HG03520 (cell line): ENCODE results near the gene SLC25A25.
"Not testable (repeated sequence)": the region's sequence is repeated elsewhere in the genome, so short reads cannot be mapped to it uniquely, and the experiment has no call there.

ENCODE experiments used
- ATAC-seq: cut with Tn5 transposase; IDR thresholded peaks from one replicate; pipeline ENCODE4 v1.9.1; 2021; ENCODE audit warnings: mild to moderate bottlenecking, moderate library complexity; ENCODE audit not compliant: unreplicated experiment

The SLC25A25 gene

GRCh38 chr9:128108269-128109049 is 40.4 kb downstream of the SLC25A25 start:
- ATAC-seq = no peak

- ATAC-seq = no peak
These were observed 41.1 kb downstream of the SLC25A25 start for GRCh38 chr9:128109050-128109709.

GRCh38 chr9:128111726-128112125 is 43.7 kb downstream of the SLC25A25 start:
- ATAC-seq = not testable (repeated sequence)

GRCh38 chr9:128113526-128114325 is 45.7 kb downstream of the SLC25A25 start:
- ATAC-seq = no peak

- ATAC-seq = no peak
These were observed 46.5 kb downstream of the SLC25A25 start for GRCh38 chr9:128114326-128115186.

GRCh38 chr9:128115187-128116103 is 47.4 kb downstream of the SLC25A25 start:
- no peak for ATAC-seq

- ATAC-seq = no peak
These were observed 48.4 kb downstream of the SLC25A25 start for GRCh38 chr9:128116104-128117083.

- ATAC-seq = peak; percentile 57
These were observed 49.8 kb downstream of the SLC25A25 start for GRCh38 chr9:128117613-128118471.

- no peak for ATAC-seq
These were observed 50.4 kb downstream of the SLC25A25 start for GRCh38 chr9:128118472-128118857.

GRCh38 chr9:128118971-128119665 is 51.1 kb downstream of the SLC25A25 start:
- ATAC-seq = no peak

GRCh38 chr9:128120061-128120740 is 52.2 kb downstream of the SLC25A25 start:
- ATAC-seq = no peak

GRCh38 chr9:128120741-128121465 is 52.9 kb downstream of the SLC25A25 start:
- no peak for ATAC-seq

- no peak for ATAC-seq
These were observed 53.4 kb downstream of the SLC25A25 start for GRCh38 chr9:128121466-128121810.

GRCh38 chr9:128121924-128122808 is 54.1 kb downstream of the SLC25A25 start:
- ATAC-seq = no peak

GRCh38 chr9:128122809-128123175 is 54.8 kb downstream of the SLC25A25 start:
- no peak for ATAC-seq
